AG08396 (cell line): ENCODE data around the gene XYLT1.

Experiments used
- DNase-seq: peaks from one replicate; pipeline ENCODE4 v3.0.0; 2012; ENCODE audit warnings: low spot score, mixed read lengths

Gene XYLT1

GRCh38 chr16:17304491-17305119 lies 166.2 kb downstream of the XYLT1 start:
- no peak for DNase-seq

GRCh38 chr16:17304106-17304490 lies 166.7 kb downstream of the XYLT1 start:
- no peak for DNase-seq

GRCh38 chr16:17303101-17303500 lies 167.7 kb downstream of the XYLT1 start:
- no peak for DNase-seq

- DNase-seq, result no peak
Observed at GRCh38 chr16:17302620-17303019, 168.1 kb downstream of the XYLT1 start.

GRCh38 chr16:17302214-17302613 lies 168.5 kb downstream of the XYLT1 start:
- DNase-seq, result no peak

GRCh38 chr16:17301593-17302135 lies 169.1 kb downstream of the XYLT1 start:
- no peak for DNase-seq

- no peak for DNase-seq
Observed at GRCh38 chr16:17301184-17301583, 169.6 kb downstream of the XYLT1 start.

- no peak for DNase-seq
Observed at GRCh38 chr16:17299790-17300189, 171.0 kb downstream of the XYLT1 start.

- DNase-seq, result no peak
Observed at GRCh38 chr16:17298238-17298637, 172.5 kb downstream of the XYLT1 start.

GRCh38 chr16:17296431-17296830 lies 174.3 kb downstream of the XYLT1 start:
- no peak for DNase-seq

- no peak for DNase-seq
Observed at GRCh38 chr16:17295948-17296347, 174.8 kb downstream of the XYLT1 start.

- no peak for DNase-seq
Observed at GRCh38 chr16:17294856-17295255, 175.9 kb downstream of the XYLT1 start.

GRCh38 chr16:17293813-17294558 lies 176.8 kb downstream of the XYLT1 start:
- no peak for DNase-seq

- DNase-seq, result no peak
Observed at GRCh38 chr16:17291289-17291688, 179.5 kb downstream of the XYLT1 start.

- no peak for DNase-seq
Observed at GRCh38 chr16:17289674-17290635, 180.8 kb downstream of the XYLT1 start.

- no peak for DNase-seq
Observed at GRCh38 chr16:17289050-17289449, 181.7 kb downstream of the XYLT1 start.

GRCh38 chr16:17287166-17287800 lies 183.5 kb downstream of the XYLT1 start:
- no peak for DNase-seq

- DNase-seq, result no peak
Observed at GRCh38 chr16:17286443-17286842, 184.3 kb downstream of the XYLT1 start.

GRCh38 chr16:17283016-17283415 lies 187.7 kb downstream of the XYLT1 start:
- no peak for DNase-seq

- no peak for DNase-seq
Observed at GRCh38 chr16:17282247-17282646, 188.5 kb downstream of the XYLT1 start.

- no peak for DNase-seq
Observed at GRCh38 chr16:17281052-17281451, 189.7 kb downstream of the XYLT1 start.

- no peak for DNase-seq
Observed at GRCh38 chr16:17278988-17279387, 191.8 kb downstream of the XYLT1 start.
